ENCODE data around the gene LZTS2.

Gene LZTS2

DNA sequence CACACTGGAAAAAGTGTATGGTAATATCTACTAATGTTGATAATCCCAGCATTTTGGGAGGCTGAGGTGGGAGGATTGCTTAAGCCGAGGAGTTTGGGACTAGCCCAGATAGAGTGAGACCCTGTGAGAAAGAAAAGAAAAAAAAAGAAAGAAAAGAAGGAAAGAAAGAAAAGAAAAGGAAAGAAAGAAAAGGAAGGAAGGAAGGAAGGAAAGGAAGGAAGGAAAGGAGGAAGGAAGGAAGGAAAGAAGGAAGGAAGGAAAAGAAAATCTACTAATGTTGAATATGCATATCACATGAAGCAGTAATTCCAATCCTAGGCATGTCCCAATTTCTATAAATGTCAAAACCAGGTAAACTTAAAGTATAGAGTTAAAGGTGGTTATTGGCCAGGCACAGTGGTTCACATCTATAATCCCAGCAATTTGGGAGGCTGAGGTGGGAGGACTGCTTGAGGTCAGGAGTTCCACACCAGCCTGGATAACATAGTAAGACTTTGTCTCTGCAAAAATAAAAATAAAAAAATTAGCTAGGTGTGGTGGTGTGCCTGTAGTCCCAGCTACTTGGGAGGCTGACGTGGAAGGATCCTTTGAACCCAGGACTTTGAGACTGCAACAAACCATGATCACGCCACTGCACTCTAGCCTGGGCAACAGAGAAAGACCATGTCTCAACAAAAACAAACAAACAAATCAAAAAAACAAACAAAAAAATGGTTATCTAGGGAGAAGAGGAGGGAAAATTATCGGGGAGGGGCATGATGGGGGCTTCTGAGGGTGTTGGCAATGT is 57.0 kb downstream of the LZTS2 start:
- no peak for DNase-seq
